NCI-H146 treated with DMSO at 0.1 percent for 48 hours (cell line): ENCODE results near the gene IDH3G.

Experiments
- DNase-seq: peaks from one replicate; lab custom pipeline; 2025; ENCODE audit not compliant: unreplicated experiment; lab: John Stamatoyannopoulos, UW

IDH3G gene

DNA sequence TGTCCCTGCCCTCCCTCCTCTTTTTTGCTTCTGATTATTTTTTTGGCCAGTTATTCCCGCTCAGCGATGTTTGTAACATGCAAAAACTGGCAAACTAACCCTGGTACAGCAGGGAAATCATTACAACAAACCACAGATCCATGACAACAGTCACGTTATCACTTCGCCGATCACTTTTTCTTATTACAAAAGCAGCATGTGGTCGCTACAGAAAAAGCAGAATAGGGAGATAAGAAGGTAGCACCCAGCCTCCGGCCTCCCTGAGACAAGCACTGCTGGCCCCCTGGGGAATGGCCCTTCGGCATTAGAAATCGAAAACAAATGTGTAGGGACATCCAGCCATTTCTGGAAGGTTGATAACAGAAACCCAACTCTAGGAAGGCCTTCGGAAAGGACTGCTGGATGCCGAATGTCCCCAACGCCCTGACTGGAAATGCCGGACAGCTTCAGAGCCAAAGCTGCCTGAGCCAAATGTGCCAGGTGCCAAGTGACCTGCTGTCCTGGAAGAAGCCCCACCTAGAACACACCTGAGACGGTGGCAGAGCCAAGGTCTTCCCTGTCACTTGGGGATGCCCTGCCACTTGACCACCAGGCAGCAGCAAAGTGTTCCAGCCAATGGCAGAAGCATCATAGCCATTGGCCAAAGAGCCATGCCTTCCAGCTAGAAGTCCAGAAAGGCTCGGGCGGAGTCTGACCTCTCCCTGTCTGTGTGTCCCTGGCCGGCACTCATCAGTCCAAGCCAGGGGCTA lies 2.9 kb downstream of the IDH3G start:
- no peak for DNase-seq

DNA sequence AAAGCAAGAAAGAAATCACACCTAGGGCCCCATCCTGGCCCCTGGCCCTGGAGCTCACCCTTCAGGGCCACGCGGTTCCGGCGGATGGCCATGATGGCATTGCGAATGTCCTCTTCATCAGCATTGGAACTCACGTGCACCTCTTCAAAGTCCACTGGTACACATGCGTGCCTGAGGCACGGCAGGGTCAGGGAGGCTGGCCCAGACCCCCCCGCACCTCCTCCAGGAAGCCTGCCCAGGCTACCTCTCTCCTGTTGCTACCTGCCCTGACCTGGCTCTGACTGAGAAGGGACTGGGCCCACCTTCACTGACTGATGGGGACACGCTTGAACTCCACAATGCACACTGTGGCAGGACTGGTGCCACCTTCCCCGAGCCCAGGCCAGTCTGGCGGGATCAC lies 4.5 kb downstream of the IDH3G start:
- no peak for DNase-seq

GRCh38 chrX:153786669-153787068 lies 7.5 kb downstream of the IDH3G start:
- DNase-seq, result no peak

GRCh38 chrX:153784325-153784967 lies 9.7 kb downstream of the IDH3G start:
- DNase-seq, result no peak

- DNase-seq, result no peak
Observed at GRCh38 chrX:153783378-153784013, 10.7 kb downstream of the IDH3G start.

GRCh38 chrX:153782871-153783270 lies 11.3 kb downstream of the IDH3G start:
- no peak for DNase-seq

DNA sequence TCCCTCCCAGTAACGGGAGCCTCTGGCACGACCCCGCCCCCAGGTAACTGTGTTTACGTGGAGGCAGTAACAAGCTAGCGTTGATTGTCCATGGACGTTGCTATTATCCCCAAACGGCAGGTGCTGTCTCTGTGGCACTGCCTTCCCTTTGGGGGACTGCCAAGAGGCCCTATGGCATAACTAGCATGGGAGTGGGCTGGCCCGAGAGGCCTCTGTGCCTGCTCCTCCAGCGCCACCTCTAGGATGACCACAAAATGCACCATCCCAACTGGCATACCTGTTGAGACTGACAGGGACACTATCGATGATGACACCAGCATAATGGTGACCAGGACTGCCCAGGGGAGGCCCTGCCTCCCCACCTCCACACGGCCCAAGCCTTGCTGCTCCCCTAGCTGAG lies 11.9 kb downstream of the IDH3G start:
- peak; percentile 42 for DNase-seq

- no peak for DNase-seq
Observed at GRCh38 chrX:153781428-153782047, 12.6 kb downstream of the IDH3G start.

DNA sequence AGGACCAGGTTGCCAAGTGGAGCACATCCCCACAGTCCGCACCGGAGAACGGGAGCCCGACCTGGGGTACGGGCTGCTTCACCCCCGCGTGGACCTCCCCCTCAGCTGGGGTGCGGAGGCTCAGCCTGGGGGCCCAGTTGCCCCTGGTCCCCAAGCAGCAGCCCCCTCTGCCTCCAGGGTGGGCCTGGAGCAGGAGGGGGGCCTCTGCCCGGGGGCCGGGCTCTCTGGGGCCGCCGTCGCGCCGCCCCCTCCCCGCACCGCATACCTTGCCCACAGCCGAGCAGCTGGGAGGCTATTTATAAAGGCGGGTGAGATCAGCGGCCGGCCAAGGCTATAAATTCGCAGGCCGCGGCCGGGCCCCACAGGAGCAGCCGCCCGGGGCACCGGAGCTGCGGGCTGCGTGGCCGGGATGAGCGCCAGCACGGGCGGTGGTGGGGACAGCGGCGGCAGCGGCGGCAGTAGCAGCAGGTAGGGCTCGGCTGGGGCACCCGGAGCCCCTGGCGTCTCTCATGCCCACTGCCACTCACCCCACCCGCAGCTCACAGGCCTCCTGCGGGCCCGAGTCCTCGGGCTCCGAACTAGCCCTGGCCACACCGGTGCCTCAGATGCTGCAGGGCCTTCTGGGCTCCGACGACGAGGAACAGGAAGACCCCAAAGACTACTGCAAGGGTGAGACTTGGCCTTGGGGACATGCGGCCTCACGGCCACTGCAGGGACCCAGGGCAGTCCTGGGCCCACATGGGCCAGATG lies 13.3 kb downstream of the IDH3G start, which contains the start of gene SRPK3:
SRPK3 (plus strand) TSS at position 364 of the 750 bp plus-strand sequence; CDS start at position 410, 46 bp downstream.
- DNase-seq, result no peak

GRCh38 chrX:153779891-153780677 lies 14.1 kb downstream of the IDH3G start:
- no peak for DNase-seq

- DNase-seq, result no peak
Observed at GRCh38 chrX:153778684-153779101, 15.5 kb downstream of the IDH3G start.

GRCh38 chrX:153778181-153778580 lies 16.0 kb downstream of the IDH3G start:
- DNase-seq, result no peak

- DNase-seq, result no peak
Observed at GRCh38 chrX:153777261-153778090, 16.7 kb downstream of the IDH3G start.

DNA sequence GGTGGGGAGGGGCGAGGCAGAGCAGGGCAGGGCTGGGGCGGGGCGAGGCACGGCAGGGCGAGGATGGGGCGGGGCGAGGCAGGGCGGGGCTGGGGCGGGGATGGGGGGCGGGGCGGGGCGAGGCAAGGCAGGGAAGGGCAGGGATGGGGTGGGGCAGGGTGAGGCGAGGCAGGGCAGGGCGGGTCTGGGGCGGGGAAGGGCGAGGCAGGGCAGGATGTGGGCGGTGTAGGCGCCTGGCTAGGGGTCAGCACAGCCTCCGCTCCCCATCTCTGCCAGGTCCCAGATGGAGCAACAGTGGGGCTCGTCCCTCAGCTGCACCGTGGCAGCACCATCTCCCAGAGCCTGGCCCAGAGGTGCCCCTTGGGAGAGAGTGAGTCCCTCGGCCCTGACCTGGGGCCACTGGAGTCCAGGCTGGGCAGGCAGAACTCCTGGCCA lies 17.5 kb downstream of the IDH3G start:
- no peak for DNase-seq

DNA sequence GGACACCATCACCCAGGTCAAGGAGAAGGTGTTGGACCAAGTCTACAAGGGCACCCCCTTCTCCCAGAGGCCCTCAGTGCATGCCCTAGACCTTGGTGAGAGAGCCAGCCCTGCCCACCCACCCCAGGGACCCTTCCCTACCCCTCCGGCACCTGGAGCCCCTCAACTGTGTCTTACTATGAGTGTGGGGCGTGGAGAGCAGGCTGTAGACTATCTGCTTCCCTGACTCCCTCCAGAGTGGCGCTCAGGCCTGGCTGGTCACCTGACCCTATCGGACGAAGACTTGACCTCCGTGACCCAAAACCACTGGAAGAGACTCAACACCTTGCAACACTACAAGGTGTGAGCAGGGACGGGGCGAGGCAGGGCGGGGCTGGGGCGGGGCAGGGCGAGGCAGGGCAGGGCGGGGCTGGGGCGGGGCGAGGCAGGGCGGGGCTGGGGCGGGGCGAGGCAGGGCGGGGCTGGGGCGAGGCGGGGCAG lies 18.0 kb downstream of the IDH3G start:
- DNase-seq, result no peak

DNA sequence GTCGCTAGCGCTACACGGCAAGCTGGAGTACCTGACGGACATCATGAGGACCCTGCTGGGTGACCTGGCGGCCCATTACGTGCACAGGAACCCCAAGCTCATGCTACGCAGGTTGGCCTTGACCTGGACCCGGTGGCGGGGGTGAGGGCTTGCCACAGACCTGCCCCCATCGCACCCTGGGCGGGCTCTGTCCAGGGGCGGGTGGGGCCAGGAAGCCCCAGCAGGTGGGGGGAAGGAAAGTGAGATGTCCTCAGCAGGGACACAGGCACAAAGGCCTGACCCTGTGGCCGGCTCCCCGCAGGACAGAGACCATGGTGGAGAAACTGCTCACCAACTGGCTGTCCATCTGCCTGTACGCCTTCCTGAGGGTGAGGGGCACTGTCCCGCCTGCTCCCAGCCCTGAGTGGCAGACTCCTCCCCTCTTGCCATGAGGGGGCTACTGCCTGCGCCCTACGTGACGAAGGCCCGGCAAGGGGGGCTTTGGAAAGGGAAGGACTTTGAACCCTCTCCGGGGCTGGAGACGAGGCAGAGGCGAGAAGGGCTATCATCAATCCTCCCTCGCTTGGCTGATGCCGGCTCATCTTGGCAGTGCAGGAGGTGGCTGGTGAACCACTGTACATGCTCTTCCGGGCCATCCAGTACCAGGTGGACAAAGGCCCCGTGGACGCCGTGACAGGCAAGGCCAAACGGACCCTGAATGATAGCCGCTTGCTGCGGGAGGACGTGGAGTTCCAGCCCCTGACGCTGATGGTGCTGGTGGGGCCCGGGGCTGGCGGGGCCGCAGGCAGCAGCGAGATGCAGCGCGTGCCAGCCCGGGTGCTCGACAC lies 18.7 kb downstream of the IDH3G start:
- DNase-seq, result no peak

DNA sequence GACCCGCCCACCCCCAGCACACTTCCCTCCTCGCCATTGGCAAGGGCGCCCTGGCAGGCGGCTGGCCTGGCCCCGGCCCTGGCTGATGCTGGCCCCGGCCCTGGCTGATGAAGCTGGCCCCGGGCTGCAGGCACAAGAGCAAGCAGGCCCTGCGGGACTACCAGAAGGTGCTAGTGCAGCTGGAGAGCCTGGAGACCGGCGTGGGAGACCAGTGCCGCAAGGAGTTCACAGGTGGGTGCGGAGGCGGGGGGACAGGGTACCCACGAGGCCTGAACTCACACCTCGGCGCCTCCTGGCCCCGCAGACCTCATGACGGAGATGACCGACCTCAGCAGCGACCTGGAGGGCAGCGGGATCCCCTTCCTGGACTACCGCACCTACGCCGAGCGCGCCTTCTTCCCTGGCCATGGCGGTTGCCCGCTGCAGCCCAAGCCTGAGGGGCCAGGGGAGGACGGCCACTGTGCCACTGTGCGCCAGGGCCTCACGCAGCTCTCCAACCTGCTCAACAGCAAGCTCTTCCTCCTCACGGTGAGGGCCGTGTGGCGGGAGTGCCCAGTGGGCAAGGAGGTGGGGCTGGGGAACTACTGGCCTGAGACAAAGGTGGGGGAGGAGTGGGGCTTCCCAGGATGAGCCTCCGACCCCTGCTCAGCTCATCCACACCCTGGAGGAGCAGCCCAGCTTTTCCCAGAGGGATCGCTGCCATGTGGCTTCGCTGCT lies 19.4 kb downstream of the IDH3G start:
- no peak for DNase-seq
